OCI-LY3 (cell line): Measurements from ENCODE around the gene GSTA2.

ENCODE experiments used
- CTCF ChIP-seq: fragments of 200-600, 300-600 bp; sonication (generic); IDR thresholded peaks from 2 replicates; pipeline ENCODE4 v1.5.1; 2014; ENCODE audit warnings: antibody characterized with exemption, low read length, low read depth
- EZH2phosphoT487 ChIP-seq: fragments of 200-600 bp; shearing (Covaris generic); IDR thresholded peaks from 2 replicates; pipeline ENCODE4 v1.6.1; 2018; ENCODE audit warnings: antibody characterized with exemption, mixed run types, low read depth

- TF ChIP-seq CTCF (no peak), EZH2phosphoT487 (no peak)
Measured at GRCh38 chr6:52727908-52728307, 35.4 kb downstream of the GSTA2 start.
